SK-N-SH (cell line): ENCODE measurements around the gene PUSL1. TPM values are rescaled to one million over a fixed set of nuclear protein-coding genes. Genes with fewer than 3 reads are reported as not detected.

Experiments
- CTCF ChIA-PET: fragments of 300-600, 350-600 bp; formaldehyde crosslinking; extraction: SDS; loops from one replicate; lab custom pipeline; 2021; lab: Yijun Ruan, JAX
- POLR2A ChIA-PET: fragments of 350-600 bp; sonication (Branson Sonifier 250); formaldehyde crosslinking; extraction: SDS; loops from one replicate; lab custom pipeline; 2020; ENCODE audit warnings: antibody characterized with exemption, inconsistent platforms; lab: Yijun Ruan, JAX
- DNase-seq: peaks from one replicate; pipeline ENCODE4 v3.0.0; 2012
- H2AFZ ChIP-seq: fragments of 200-600 bp; sonication (generic); 2 replicates; pipeline ENCODE4 v1.8.1; 2016; ENCODE audit warnings: antibody characterized with exemption, mild to moderate bottlenecking, low read depth
- H3F3A ChIP-seq: fragments of 200-600 bp; sonication (generic); replicated peaks from 2 replicates; pipeline ENCODE3; 2016; ENCODE audit warnings: antibody characterized with exemption, mild to moderate bottlenecking; ENCODE audit not compliant: insufficient read depth
- H3K27ac ChIP-seq, 2 experiments: fragments of 200-500 bp in 1 of 2; fragments of 200-600 bp in 1 of 2; sonication (Bioruptor generic) in 1 of 2; sonication (generic), shearing (Covaris generic) in 1 of 2; 2 replicates each; pipeline versions ENCODE4 v1.5.1 to v1.6.1; 2014 to 2016; ENCODE audit warnings: low read depth in 2 of 2, inconsistent platforms in 1 of 2, low read length in 1 of 2, mild to moderate bottlenecking in 1 of 2, mixed read lengths in 1 of 2
- H3K27me3 ChIP-seq: fragments of 200-600 bp; sonication (generic), shearing (Covaris generic); 2 replicates; pipeline ENCODE4 v1.6.1; 2016; ENCODE audit warnings: mixed run types; ENCODE audit not compliant: insufficient read depth
- H3K36me3 ChIP-seq, 2 experiments: fragments of 200-500 bp in 1 of 2; fragments of 200-600 bp in 1 of 2; sonication (Bioruptor generic) in 1 of 2; sonication (generic) in 1 of 2; replicated peaks in 1 of 2; 2 replicates each; pipeline versions ENCODE3 to v1.5.1; 2014 to 2016; ENCODE audit warnings: low read length in 1 of 2, mild to moderate bottlenecking in 1 of 2; ENCODE audit not compliant: insufficient read depth in 2 of 2, control insufficient read depth in 1 of 2
- H3K4me1 ChIP-seq, 2 experiments: fragments of 200-500 bp in 1 of 2; fragments of 200-600 bp in 1 of 2; sonication (Bioruptor generic) in 1 of 2; sonication (generic), shearing (Covaris generic) in 1 of 2; 2 replicates each; pipeline versions ENCODE4 v1.5.1 to v1.6.1; 2014 to 2016; ENCODE audit warnings: low read depth in 1 of 2, low read length in 1 of 2, mixed run types in 1 of 2; ENCODE audit not compliant: insufficient read depth in 2 of 2, control insufficient read depth in 1 of 2
- H3K4me2 ChIP-seq: fragments of 200-600 bp; sonication (generic), shearing (Covaris generic); 2 replicates; pipeline ENCODE4 v1.6.1; 2017; ENCODE audit warnings: mixed run types
- H3K4me3 ChIP-seq, 2 experiments: fragments of 200-500 bp in 1 of 2; fragments of 200-600 bp in 1 of 2; sonication (Bioruptor generic) in 1 of 2; sonication (generic), shearing (Covaris generic) in 1 of 2; 2 replicates each; pipeline versions ENCODE4 v1.5.1 to v1.8.1; 2014 to 2016; ENCODE audit warnings: low read depth in 2 of 2, inconsistent platforms in 1 of 2, low read length in 1 of 2, mild to moderate bottlenecking in 1 of 2, mixed read lengths in 1 of 2, moderate library complexity in 1 of 2
- H3K79me2 ChIP-seq: fragments of 200-600 bp; sonication (generic); 2 replicates; pipeline ENCODE4 v1.8.1; 2017; ENCODE audit warnings: mild to moderate bottlenecking; ENCODE audit not compliant: insufficient read depth
- H3K9ac ChIP-seq: fragments of 200-600 bp; sonication (generic); 2 replicates; pipeline ENCODE4 v1.6.1; 2017; ENCODE audit warnings: mixed run types
- H3K9me2 ChIP-seq: fragments of 200-600 bp; sonication (generic); 2 replicates; pipeline ENCODE4 v1.6.1; 2017; ENCODE audit warnings: mixed run types
- H3K9me3 ChIP-seq: fragments of 200-600 bp; sonication (generic); 2 replicates; pipeline ENCODE4 v1.6.1; 2017; ENCODE audit warnings: mixed run types, mild to moderate bottlenecking, moderate library complexity
- H4K20me1 ChIP-seq: fragments of 200-600 bp; sonication (generic); 2 replicates; pipeline ENCODE4 v1.6.1; 2017; ENCODE audit warnings: mild to moderate bottlenecking, mixed run types; ENCODE audit not compliant: insufficient read depth
- ELF1 ChIP-seq: IDR thresholded peaks from 2 replicates; pipeline ENCODE4 v1.4.0; 2012
- EP300 ChIP-seq, 2 experiments: IDR thresholded peaks; 2 replicates each; pipeline versions ENCODE4 v1.4.0 to v1.6.1; 2012; ENCODE audit warnings: borderline replicate concordance in 1 of 2, low read depth in 1 of 2, low read length in 1 of 2
- FOSL2 ChIP-seq: IDR thresholded peaks from 2 replicates; pipeline ENCODE4 v1.4.0; 2012; ENCODE audit warnings: low read depth, mild to moderate bottlenecking, moderate library complexity, borderline replicate concordance
- MXI1 ChIP-seq: IDR thresholded peaks from 2 replicates; pipeline ENCODE4 v1.6.1; 2012; ENCODE audit warnings: mild to moderate bottlenecking, low read depth, low read length, improper control_type of control experiment
- NRF1 ChIP-seq: IDR thresholded peaks from 2 replicates; pipeline ENCODE4 v1.6.1; 2012; ENCODE audit warnings: low read depth, mild to moderate bottlenecking, low read length
- RCOR1 ChIP-seq: fragments of 150-350 bp; IDR thresholded peaks from 2 replicates; pipeline ENCODE4 v1.6.1; 2017; ENCODE audit warnings: antibody characterized with exemption, low read length
- RFX5 ChIP-seq: IDR thresholded peaks from 2 replicates; pipeline ENCODE4 v1.6.1; 2012; ENCODE audit warnings: mild to moderate bottlenecking, improper control_type of control experiment, low read length
- TCF12 ChIP-seq: IDR thresholded peaks from 2 replicates; pipeline ENCODE4 v1.4.0; 2012
- ZBTB33 ChIP-seq: IDR thresholded peaks from 2 replicates; pipeline ENCODE4 v1.4.0; 2012; ENCODE audit warnings: low read depth, borderline replicate concordance
- WGBS: methylation state at CpG from one replicate; pipeline ENCODE4 v1.1.6; 2017; ENCODE audit warnings: low lambda C conversion rate; 5-methylcytosine and 5-hydroxymethylcytosine counted together
- polyA plus RNA-seq, 3 experiments: library from polyadenylated mRNA; depleted of rRNA; stranded (reverse); fragments of >200 nt; gene quantifications; 2 replicates each; pipeline ENCODE4 v1.2.3, GENCODE V29; 2012
- TF ChIP-seq, protein P1 (sequence below): fragments of 150-350 bp; IDR thresholded peaks from 2 replicates; pipeline ENCODE4 v1.6.1; 2017; ENCODE audit warnings: antibody characterized with exemption, low read length, low read depth, borderline replicate concordance
- TF ChIP-seq, protein P2 (sequence below): IDR thresholded peaks from 2 replicates; pipeline ENCODE4; 2012

The PUSL1 gene
- polyA plus RNA-seq, 1 of the 3 experiments (the other 2 are of a cell fraction), result 19.0 TPM

- Histone ChIP-seq H2AFZ (no peak overlapping the region), H3K4me2 (no peak overlapping the region), H3K36me3 (no peaks in the 10 kb centered on the region), H3K79me2 (no peaks in the 10 kb centered on the region), H3K27me3 (no peaks in the 10 kb centered on the region), H3F3A (peaks cover 9% of the 10 kb centered on the region), H3K27ac (peak overlapping the region in 1 of 2 experiments; percentile 11; a peak in 1 of 4 replicates), H3K4me3 (no peak overlapping the region), H3K9ac (no peak overlapping the region), H3K9me2 (no peaks in the 10 kb centered on the region), H3K9me3 (no peaks in the 10 kb centered on the region), H4K20me1 (no peaks in the 10 kb centered on the region), H3K4me1 (peaks cover 20 to 63% of the 10 kb centered on the region in 2 experiments; a peak in 3 of 4 replicates)
- POLR2A ChIA-PET, result no interaction called here
- TF ChIP-seq, protein P1, sequence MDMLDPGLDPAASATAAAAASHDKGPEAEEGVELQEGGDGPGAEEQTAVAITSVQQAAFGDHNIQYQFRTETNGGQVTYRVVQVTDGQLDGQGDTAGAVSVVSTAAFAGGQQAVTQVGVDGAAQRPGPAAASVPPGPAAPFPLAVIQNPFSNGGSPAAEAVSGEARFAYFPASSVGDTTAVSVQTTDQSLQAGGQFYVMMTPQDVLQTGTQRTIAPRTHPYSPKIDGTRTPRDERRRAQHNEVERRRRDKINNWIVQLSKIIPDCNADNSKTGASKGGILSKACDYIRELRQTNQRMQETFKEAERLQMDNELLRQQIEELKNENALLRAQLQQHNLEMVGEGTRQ, result no peak
- TF ChIP-seq TCF12, result no peak
- TF ChIP-seq NRF1, result no peak
- no peak for TF ChIP-seq RCOR1
- TF ChIP-seq ELF1, result no peak
- TF ChIP-seq FOSL2, result no peak
- TF ChIP-seq RFX5, result no peak
- TF ChIP-seq, protein P2, sequence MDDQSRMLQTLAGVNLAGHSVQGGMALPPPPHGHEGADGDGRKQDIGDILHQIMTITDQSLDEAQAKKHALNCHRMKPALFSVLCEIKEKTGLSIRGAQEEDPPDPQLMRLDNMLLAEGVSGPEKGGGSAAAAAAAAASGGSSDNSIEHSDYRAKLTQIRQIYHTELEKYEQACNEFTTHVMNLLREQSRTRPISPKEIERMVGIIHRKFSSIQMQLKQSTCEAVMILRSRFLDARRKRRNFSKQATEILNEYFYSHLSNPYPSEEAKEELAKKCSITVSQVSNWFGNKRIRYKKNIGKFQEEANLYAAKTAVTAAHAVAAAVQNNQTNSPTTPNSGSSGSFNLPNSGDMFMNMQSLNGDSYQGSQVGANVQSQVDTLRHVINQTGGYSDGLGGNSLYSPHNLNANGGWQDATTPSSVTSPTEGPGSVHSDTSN, result 0 out of 2 replicates have a peak, but pooled peaks have one; percentile 3
- WGBS, result no CpG with 5 or more reads among the region's 26 CpGs
- CTCF ChIA-PET, result interaction anchor here (3.6 kb wide), 1 partner anchor 14 kb away, joined by 37 read pairs; no protein-coding TSS in a partner anchor
- no peak for DNase-seq
Measured at GRCh38 chr1:1356796-1357401, 48.5 kb downstream of the PUSL1 start.

- no peaks in the 10 kb centered on the region for H4K20me1 ChIP-seq
- peaks cover 20 to 59% of the 10 kb centered on the region in 2 experiments; a peak in 3 of 4 replicates for H3K4me1 ChIP-seq
- H3K79me2 ChIP-seq, result no peaks in the 10 kb centered on the region
- no peaks in the 10 kb centered on the region for H3K27me3 ChIP-seq
- ChIA-PET CTCF (interaction anchor here (3.6 kb wide), 1 partner anchor 13 kb away, joined by 37 read pairs; no protein-coding TSS in a partner anchor), POLR2A (no interaction called here)
- H3F3A ChIP-seq, result peaks cover 7% of the 10 kb centered on the region
- no peaks in the 10 kb centered on the region for H3K36me3 ChIP-seq
- H3K4me2 ChIP-seq, result no peak overlapping the region
- H3K9me3 ChIP-seq, result no peaks in the 10 kb centered on the region
- DNase-seq, result no peak
- peak overlapping the region in 1 of 2 experiments; percentile 98; a peak in 2 of 4 replicates for H3K27ac ChIP-seq
- no peak overlapping the region for H2AFZ ChIP-seq
- 73% methylated on average over 5 of the region's 18 CpGs for WGBS
- TF ChIP-seq EP300 (IDR thresholded peaks at IDR 0.05; ENCODE audit: borderline replicate concordance in 1 of 2, low read depth in 1 of 2, low read length in 1 of 2), result no peak
- TF ChIP-seq ZBTB33, result no peak
- TF ChIP-seq MXI1, result no peak
- no peak for TF ChIP-seq TCF12
- no peak for TF ChIP-seq RCOR1
- TF ChIP-seq, all 33 proteins: peak for 0
- H3K9me2 ChIP-seq, result no peaks in the 10 kb centered on the region
- no peak overlapping the region for H3K4me3 ChIP-seq
- H3K9ac ChIP-seq, result no peak overlapping the region
Measured at GRCh38 chr1:1357871-1358432, 49.6 kb downstream of the PUSL1 start.
